IMR-90 (cell line): ENCODE results near the gene TCP11.
A peak's percentile ranks its signal among the peaks of the same experiment; 100 is the strongest.

ENCODE experiments used
- RFX5 ChIP-seq: IDR thresholded peaks from 2 replicates; pipeline ENCODE4 v1.8.0; 2012; ENCODE audit warnings: low read depth, mild to moderate bottlenecking, low read length, moderate library complexity
- TF ChIP-seq, protein P1 (sequence below): conservative IDR thresholded peaks from 2 replicates; pipeline ENCODE4 v1.5.1; 2012; ENCODE audit warnings: mild to moderate bottlenecking, low read depth, low read length, improper control_type of control experiment

DNA sequence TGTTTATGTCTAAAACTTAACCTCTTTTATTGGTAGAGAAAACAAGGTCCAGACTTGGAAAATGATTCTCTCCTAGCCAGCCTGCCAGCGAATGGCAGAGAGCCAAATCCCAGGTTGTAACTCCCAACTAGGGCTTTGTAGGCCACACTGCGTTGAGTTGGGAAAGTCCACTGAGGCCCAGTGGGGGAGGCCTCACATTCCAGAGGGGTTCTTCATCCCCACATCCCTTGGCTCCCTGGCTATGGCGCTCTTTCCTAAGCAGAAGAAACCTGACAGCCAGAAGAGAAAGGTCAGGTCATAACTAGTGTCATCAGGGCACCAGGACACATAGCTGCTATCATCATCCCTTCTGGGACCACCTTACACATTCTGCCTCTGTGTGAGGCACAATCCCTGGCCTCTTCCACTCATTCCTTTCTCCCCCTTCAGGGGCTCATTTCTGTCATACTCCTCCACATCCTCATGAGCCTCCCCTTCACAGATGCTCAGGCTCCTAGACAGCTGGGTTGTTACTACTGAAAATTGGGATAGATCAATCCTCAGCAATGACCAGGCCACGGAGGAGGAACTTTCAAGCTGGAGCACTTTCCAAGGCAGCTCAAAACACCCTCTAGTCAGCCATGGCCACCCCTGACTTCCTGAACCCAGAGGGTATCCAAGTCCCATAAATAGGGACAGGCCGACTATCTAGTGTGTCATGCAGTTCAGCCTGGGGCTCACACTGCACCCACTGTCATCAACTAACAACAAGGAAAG lies 48.6 kb downstream of the TCP11 start:
- TF ChIP-seq, protein P1, sequence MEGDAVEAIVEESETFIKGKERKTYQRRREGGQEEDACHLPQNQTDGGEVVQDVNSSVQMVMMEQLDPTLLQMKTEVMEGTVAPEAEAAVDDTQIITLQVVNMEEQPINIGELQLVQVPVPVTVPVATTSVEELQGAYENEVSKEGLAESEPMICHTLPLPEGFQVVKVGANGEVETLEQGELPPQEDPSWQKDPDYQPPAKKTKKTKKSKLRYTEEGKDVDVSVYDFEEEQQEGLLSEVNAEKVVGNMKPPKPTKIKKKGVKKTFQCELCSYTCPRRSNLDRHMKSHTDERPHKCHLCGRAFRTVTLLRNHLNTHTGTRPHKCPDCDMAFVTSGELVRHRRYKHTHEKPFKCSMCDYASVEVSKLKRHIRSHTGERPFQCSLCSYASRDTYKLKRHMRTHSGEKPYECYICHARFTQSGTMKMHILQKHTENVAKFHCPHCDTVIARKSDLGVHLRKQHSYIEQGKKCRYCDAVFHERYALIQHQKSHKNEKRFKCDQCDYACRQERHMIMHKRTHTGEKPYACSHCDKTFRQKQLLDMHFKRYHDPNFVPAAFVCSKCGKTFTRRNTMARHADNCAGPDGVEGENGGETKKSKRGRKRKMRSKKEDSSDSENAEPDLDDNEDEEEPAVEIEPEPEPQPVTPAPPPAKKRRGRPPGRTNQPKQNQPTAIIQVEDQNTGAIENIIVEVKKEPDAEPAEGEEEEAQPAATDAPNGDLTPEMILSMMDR: 0 out of 2 replicates have a peak, but pooled peaks have one; percentile 1
- no peak for TF ChIP-seq RFX5
